Germinal center (tissue), 1 donor: ENCODE data around the gene ACP7.
"Not testable (repeated sequence)": the region's sequence is repeated elsewhere in the genome, so short reads cannot be mapped to it uniquely, and the experiment has no call there.

Source experiments
- DNase-seq: peaks from one replicate; pipeline ENCODE4 v3.0.0; 2012; ENCODE audit warnings: mixed read lengths, low spot score

Gene ACP7

DNA sequence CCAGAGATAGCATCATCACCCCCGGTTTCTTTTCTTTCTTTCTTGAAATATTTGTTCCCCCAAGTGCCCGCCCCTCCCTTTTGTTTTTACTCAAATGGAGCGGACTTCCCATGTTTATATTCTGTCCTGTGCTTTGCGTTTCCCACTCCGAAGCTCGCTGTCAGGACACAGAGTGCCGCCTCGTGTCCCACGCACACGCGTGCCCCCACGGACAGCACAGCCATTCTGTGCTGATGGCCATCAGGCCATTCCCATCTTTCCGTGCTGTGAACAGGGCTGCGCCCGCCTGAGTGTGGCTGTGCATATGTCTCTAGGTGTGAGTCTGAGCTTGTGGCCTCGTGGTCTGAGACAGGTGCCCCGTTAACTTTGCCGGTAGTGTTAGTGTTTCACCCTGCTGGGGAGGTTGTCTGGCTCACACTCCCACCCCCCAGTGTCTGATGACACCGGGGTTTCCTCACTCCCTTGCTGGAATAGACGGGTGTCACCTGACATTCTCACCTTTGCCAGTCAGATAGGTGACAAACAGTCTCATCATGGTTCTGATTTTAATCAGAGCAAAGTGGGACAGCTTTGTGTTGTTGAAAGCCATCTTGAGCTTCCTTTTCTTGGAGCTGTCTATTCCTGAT lies 48.3 kb downstream of the ACP7 start:
- DNase-seq, result no peak

DNA sequence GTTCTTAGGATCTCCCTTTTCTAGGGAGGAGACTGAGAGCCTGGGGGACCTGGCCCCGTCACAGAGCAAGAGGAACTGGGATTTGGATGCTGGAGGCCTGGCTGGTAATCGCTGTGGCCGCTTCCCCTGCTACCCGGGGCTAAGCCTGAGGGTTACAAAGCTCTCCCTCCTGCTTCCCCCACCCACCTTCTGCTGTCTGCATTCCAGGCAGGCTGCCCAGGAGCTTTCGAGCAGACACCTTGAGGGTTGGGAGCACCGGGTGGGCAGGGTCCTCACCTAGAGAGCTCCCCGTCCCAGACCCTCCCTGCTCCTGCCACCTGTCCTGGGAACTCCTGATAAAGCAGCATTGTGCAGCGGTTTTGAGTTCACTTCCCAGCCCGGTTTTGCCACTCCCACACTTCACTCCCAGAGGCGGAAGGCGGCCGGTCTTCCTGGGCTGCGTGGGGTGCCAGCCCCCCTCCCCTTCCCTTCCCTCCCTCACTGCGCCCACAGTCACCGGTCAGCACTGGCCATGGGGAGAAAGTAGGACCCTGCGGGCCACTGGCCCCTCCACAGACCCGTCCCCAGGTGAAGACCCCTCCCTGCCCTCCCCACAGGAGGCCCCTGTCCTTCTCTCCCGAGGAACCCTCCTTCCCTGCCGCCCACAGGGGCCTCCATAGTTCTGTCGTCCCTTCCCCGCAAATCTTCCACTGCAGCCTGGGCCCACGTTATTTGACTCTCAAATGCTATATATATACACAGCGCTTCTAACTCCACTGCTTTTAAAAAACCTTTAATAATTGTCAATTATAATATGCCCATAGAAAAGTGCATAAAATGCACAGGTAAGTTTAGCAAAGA lies 49.5 kb downstream of the ACP7 start:
- DNase-seq, result no peak

DNA sequence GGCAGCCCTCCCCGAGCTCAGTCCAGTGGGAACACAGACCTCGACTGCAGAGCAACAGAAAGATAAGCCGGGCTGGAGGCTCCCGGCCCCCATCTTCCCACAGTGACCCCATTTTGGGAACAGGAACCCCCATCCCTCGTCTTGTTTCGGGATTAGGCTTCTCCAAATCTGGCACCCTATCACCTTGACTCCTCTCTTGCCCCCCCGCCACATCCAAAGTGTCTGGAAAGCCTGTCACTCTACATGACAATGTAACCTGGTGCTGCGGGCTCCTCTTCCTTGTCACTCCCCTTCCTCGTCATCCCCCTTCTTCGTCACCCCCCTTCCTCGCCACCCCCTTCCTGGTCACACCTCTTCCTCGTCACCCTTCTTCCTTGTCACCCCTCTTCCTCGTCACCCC lies 51.5 kb downstream of the ACP7 start:
- DNase-seq, result no peak

DNA sequence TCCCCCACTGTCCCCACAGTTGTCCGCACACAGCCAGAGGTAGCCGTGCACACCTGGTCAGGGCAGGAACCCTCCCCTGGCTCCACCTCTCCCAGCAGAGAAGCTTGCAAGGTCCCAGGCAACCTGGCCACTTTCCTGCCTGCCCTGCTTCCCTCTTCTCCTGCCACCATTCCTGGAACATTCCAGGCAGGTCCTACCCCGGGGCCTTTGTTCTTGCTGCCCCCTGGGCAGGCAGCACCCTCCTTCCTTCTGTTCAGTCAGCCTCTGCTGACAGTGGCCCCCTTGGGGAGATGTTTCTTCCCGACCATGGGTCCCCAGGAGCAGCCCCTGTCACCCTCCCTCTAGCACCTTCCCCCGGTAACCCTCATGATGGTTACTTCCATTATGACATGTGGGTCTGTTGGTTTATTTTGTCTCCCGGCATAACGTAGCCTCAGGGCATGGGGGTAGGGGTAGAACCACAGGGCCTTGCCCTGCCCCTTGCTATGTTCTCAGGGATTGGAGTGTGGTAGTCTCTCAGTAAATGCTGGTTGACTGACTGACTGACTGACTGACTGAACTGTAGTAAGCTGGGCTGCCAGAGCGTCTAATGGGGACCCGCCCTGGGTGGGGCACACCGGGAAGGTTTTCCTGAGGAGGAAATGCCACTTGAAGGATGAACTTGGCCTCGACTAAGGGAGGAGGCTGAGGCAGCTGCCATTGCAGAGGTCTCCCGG lies 52.2 kb downstream of the ACP7 start:
- DNase-seq, result no peak

DNA sequence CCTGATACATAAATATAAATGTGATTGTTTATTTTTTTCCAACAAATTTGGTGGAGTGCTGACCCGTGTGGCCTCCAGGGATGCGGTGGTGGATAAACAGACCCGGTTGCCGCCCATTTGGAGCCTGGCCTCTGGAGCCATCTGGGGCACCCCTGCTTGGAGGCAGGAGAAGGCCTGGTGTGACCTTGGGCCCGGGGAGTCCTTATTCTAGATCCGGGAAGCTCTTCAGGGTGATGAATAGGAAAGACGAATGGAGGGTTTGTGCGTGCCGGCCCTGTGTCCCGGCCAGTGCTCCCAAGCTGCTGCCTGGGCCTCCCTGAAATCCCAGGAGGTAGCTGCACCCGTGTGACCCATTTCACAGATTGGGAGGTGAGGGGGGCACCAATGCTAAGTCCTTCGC lies 53.0 kb downstream of the ACP7 start:
- no peak for DNase-seq

DNA sequence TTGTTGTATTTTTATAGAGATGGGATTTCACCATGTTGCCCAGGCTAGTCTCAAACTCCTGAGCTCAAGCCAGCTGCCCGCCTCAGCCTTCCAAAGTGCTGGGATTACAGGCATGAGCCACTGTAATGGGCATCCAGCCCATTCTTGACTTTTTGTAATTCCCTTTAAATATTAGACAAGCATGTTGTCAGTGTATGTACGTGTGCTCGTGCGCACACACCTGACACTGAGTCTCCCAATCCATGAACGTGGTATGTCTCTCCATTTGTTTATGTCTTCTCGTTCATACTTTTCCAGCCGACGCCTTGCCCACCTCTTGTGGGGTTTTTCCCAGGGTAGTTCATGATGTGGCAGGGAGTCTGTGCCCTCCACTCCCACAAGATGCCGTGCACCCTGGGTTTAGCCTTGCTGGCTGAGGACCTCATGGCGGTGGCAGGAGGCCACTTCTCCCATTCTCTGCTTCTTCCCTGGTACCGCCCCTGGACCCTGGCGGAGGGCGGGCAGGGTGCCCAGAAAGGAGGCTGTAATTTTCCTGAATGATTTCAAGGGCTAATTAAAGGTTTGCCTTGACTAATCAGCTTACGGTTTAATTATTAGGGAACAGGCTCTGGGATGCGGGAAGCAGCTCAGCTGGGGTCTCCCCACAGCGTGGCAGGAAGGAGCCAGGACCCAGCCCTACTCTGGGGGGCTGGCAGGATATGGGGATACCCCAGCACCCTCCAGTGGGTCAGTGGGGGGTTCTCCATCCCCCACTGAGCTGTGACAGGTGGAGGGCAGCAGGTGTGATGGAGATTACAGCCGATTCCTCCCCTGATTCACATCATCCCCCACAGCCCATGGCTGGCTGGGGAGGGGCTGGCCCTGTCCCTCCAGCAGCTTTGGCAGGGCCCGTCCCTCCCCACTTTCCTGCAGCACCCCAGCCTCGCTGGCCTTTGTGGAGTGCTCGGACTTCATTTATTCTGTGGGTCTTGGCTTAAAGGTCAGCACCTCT lies 54.3 kb downstream of the ACP7 start:
- DNase-seq, result no peak

DNA sequence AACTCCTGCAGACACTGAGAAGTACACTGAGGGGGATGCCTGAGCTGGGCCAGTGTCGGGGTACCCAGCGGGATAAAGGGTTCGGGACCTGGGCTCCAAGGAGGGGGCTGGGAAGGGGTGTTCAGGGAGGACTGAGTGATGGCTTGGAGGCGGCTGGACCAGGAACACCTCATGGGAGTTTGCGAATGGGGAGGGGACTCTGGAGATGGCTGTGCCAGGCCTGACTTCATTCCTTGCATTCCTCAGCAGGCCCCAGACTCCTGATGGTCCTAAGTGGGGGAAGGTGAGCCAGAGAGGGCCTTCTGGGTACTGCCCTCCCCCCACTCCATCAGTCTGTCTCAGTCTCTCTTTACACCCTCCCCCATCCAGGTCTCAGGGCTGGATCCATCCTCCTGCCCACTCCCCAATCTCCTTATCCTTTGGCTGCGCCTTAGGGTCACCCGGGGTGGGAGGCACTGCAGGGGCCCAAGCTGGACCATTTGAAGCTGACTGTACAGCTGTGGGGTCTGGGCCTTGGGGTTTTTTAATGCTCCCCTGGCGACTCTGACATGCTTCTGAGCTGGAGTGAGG lies 55.2 kb downstream of the ACP7 start:
- DNase-seq, result no peak

DNA sequence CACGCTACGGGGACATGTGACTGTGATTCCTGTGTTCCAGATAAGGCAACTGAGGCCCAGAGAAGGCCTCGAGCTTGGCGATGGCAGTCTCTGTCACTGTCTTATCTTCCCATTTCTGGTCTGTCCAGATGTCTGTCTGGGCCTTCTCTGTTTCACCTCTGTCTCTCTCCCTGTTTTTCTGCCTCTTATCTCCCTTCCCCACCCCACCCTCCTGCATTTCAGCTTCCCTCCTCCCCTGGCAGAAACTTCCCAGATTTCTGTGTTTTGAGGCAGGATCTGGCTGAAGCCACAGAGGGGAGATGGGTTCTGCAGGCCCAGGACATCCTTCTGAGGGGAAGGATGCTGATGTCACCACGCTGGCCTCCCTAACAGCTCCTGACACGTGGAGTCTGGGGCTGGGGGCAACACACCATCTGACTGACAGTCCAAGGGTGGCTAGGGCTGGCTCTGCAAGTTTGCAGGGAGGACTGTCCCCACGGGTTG lies 55.8 kb downstream of the ACP7 start:
- DNase-seq, result no peak

DNA sequence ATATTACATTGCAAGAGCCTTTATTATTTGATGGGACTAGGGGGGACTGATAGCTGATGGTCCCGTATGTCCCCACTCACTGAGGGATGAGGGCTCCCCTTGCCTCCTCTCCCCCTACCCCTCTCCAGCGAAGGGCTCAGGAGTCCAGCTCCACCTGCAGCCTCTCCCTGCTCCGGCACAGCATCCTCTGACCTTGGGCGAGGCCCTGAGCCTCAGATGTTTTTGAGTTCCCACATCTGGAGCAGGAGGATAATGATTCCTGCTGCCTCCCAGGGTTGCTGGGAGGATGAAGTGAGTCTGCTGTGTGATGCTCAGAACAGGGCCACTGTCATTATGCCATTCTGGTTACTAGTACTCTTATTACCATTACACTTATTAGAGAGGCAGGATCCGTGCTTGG lies 56.4 kb downstream of the ACP7 start:
- no peak for DNase-seq

DNA sequence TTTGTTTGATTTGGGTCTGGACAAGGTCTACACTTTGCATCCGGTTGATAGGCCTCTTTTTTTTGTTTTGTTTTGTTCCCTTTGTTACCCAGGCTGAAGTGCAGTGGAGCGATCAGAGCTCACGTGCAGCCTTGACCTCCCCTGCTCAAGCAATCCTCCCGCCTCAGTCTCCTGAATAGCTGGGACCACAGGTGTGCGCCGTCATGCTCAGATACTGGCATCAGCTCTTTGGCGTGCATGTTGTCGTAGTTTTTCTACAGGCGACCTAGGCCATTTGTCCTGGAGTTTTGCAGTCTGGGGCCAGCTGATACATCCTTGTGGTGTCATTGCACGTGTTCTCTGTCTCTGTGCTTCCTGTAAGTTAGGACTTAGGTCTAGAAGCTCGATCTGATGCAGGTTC lies 57.8 kb downstream of the ACP7 start:
- no peak for DNase-seq

DNA sequence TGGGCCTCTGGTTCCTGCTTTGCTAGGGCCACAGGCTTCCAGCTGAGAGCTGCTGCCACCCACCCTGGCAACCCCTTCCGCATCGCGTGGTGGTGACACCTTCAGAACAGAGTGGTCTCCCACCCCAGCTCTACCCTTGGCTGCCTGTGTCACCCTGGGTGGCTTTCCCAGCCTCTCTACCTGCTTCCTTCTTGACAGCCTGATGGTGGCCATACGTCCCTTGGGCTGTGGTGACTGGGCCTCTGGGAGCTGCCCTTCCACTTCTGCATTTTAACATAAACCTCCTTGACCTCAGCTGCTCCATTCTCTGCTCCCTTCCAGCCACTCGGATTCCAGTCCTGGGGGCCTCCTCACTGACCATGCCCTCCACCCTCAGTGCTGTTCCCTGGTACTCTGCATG lies 58.5 kb downstream of the ACP7 start:
- no peak for DNase-seq

DNA sequence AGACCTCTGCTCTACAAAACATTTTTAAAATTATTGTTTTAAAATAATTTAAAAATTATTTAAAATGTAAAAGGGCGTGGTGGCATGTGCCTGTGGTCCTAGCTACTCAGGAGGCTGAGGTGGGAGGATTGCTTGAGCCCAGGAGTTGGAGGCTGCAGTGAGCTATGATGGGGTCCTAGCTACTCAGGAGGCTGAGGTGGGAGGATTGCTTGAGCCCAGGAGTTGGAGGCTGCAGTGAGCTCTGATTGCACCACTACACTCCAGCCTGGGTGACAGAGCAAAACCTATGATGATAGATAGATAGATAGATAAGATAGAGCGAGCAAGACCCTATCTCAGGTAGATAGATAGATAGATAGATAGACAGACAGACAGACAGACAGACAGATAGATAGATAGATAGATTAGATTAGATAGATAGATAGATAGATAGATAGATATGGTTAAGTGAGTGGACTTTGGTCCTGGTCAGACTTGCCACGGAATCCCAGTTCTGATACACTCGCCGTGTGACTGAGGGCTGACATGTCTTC lies 59.7 kb downstream of the ACP7 start:
- DNase-seq, result not testable (repeated sequence)

DNA sequence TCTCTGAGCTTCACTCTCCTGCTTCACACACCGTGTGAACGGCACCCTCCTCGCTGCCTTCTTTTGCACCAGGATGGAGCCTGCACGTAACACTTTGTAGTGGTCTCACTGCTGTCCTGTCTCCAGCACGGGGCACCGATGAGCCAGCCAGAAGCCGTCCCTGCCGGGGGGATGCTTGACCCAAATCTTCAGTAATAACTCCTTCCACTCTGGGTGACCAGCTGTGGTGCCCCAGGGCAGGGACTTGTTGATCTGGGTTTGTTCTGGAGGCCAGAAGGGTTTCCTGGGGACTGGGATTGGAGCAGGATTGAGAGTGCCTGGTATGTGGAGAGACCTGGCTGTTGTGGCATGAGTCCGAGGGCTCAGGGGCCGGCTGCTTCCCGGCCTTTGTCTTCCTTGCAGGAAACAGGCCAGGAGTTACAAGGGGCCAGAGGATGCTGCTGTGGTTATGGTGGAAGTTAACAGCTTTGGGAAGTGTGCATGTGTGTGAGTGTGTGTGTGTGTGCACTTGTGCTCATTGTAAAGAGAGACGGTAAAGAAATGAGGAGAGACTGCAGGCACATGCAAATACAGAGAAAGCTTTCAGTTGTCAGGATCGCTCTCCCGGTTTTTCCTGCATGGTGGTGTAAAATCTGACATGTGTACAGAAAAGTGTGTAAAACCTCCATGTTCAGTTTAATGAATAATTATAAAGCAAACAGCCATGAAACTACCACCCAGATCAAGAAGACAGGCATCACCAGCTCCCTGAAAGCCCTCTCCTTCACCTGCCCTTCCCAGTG lies 60.3 kb downstream of the ACP7 start:
- DNase-seq, result no peak

DNA sequence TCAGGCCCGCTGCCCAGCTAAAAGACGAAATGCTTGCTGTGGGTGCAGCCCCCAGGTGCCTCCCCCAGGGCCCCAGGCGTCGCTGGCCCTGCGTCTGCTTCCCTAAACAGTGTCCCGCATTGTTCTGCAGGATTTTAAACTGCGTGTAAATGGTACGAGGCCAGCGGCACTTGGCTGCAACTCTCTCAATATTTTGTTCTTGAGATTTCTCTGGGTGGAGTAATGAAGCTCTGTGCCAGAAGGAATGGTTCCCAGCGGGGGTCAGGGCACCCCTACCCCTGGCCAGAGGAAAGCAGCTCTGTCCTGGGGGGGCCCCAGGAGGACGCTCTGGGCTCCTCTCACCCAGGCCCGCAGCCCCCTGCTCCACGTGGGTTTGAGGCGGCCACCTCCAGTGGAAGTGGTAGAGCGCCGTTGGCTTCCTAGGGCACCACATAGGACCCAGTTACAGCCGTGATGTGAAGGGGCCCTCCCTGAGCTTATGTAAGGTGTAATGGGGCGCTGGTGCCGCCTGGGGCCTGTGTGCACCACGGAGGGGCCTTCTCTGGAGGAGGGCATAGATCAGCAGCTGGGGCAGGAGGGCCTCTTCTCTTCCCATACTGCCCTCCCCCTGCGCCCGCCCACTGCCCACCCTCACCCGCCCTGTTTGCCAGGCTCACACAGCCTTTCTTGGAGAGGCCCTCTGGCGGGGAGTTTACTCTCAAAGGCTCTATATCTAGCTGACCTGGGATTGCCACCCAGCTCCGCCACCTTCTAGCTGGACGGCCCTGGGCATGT lies 61.2 kb downstream of the ACP7 start:
- DNase-seq, result no peak

DNA sequence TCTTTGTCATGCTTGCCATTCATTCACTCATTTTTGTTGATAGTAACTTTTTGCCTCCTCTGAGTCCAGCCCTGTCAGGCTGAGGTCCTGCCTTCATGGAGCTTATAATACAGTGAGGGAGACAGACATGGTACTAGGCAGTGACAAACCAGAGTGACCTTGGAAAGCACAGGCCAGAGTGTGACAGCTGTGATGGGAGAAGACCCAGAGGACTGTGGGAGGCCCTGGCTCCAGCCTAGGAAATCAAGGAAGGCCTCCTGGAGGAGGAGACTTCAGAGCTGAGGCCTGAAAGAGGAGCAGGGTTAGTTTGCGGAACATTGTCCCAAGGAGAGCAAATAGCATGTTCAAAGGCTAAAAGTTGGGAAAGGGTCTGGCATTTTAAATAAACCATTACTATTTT lies 61.9 kb downstream of the ACP7 start:
- no peak for DNase-seq

DNA sequence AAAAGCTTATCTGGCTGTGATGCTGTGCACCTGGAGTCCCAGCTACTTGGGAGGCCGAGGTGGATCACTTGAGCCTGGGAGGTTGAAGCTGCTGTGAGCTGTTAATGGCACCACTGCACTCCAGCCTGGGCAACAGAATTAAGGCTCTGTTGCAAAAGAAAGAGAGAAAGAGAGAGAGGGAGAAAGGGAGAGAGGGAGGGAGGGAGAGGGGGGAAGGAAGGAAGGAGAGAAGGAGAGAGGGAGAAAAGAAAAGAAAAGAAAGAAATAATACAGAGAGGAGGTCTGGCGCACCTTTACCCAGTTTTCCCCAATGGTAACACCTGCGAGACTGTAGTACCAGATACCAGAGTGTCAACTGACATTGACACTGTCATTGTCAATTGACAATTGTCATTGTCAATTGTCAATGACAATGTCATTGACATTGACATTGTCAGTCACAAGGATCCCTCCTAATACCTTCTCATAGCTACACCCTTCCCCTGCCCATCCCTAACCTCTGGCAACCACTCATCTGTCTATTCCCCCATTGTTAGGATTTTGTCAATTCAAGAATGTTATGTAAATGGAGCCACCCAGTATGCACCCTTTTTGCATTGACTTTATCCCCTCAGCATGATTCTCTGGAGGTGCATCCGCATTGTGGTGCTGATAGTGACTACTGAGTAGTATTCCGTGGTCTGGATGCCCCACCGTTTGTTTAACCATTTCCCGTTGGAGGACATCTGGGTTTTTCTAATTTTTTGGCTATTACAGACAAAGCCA lies 62.7 kb downstream of the ACP7 start:
- no peak for DNase-seq

DNA sequence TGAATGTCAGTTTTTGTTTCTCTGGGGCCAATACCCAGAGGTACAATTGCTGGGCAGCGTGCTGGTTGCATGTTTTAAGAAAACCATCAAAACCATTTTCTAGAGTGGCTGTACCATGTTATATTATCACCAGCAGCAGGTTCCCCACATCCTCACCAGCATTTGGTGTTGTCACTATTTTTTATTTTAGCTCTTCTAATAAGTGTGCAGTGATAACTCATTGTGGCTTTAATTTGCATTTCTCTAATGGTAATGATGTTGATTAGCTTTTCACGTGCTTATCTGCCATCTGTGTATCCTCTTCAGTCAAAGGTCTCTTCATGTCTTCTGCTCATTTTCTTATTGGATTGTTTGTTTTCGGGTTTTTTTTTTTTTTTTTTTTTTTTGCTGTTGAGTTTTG lies 63.3 kb downstream of the ACP7 start:
- no peak for DNase-seq

DNA sequence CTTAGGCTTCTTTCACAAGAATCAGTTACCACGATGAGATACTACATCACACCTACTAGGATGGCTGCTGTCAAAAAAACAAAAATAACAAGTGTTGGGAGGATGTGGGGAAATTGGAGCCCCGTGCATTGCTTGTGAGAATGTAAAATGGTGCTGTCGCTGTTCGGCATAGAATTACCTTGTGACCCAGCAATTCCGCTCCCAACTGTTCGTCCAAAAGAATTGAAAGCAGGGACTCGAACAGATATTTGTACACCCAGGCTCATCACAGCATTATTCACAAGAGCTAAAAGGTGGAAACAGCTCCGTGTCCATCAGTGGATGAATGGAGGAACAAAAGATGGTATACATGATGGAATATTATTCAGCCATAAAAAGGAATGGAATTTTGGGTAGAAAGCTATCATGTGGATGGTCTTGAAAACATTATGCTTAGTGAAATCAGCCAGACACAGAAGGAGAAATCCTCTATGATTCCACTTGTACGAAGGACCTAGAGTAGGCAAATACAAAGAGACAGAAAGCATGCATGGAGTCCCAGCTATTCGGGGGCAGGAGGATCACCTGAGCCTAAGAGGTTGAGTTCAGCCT lies 64.9 kb downstream of the ACP7 start:
- DNase-seq, result no peak
